Middle frontal gyrus (tissue), 1 donor: ENCODE measurements around the gene GMPR2.
A peak's percentile ranks its signal among the peaks of the same experiment; 100 is the strongest.
"Not testable (repeated sequence)": the region's sequence is repeated elsewhere in the genome, so short reads cannot be mapped to it uniquely, and the experiment has no call there.

Experiments
- DNase-seq: peaks from one replicate; pipeline ENCODE4 v3.0.0-alpha.2; 2015; ENCODE audit warnings: low spot score; ENCODE audit errors: extremely low spot score

Gene GMPR2

GRCh38 chr14:24198814-24199524 lies 33.8 kb upstream of the GMPR2 start:
- no peak for DNase-seq

- DNase-seq, result not testable (repeated sequence)
Observed at GRCh38 chr14:24202538-24202937, 30.2 kb upstream of the GMPR2 start.

DNA sequence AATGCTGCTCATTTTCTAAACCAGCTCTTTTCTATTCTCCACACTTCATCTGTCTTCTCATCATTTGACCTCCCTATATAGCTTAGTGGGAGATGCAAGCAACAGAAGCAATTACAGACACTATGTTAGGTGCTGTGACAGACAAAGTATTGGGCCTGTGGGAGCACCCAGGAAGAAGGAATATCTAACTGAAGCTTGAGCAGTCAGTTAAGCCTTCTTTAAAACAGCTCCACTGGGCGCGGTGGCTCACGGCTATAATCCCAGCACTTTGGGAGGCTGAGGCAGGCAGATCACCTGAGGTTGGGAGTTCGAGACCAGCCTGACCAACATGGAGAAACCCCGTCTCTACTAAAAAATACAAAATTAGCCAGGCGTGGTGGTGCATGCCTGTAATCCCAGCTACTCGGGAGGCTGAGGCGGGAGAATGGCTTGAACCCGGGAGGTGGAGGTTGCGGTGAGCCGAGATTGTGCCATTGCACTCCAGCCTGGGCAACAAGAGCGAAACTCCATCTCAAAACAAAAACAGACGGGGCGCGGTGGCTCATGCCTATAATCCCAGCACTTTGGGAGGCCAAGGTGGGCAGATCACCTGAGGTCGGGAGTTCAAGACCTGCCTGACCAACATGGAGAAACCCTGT lies 29.4 kb upstream of the GMPR2 start:
- not testable (repeated sequence) for DNase-seq

DNA sequence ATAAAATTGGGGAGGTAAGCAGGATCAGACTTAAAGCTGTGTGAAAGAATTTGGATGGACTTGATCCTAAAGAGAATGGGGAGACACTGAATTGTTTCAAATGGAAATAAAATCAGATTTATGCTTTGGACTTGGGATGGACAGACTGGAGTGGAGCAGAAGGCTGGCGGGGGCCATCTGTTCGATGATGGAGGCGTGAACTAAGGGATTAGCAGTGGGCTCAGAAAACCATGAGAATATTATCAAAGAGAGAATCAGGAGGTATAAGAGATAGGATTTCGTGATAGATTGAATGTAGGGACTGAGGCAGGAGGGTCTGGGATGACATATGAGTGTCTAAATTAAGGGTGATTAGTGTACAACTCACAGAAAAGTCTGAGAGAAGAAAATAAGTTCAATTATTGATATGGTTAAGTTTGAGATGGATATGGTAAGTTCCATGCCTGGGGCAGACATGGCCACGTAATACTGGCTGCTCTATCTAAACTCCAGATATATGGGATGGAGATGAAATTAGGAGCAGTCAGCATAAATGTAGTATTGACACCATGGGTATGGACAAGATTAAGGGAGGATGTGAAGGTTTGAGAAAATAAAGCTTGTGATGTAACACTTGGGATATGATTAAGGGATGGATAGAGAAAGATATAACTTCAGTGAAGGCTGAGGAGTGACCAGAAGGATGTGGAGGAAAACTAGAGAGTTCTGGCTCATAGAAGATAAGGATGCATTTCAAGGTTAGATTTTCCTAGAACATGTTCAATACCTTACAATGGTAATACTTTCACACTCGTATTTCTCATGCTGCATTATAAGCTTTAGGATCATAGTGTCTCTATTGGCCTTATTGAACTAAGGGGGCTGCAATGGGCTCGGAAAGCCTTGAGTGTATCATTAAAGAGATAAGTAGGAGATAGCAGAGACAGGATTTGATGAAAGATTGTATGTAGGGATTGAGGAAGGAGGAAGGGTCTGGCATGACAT lies 28.3 kb upstream of the GMPR2 start:
- no peak for DNase-seq

- DNase-seq, result no peak
Observed at GRCh38 chr14:24206260-24207103, 26.2 kb upstream of the GMPR2 start.

DNA sequence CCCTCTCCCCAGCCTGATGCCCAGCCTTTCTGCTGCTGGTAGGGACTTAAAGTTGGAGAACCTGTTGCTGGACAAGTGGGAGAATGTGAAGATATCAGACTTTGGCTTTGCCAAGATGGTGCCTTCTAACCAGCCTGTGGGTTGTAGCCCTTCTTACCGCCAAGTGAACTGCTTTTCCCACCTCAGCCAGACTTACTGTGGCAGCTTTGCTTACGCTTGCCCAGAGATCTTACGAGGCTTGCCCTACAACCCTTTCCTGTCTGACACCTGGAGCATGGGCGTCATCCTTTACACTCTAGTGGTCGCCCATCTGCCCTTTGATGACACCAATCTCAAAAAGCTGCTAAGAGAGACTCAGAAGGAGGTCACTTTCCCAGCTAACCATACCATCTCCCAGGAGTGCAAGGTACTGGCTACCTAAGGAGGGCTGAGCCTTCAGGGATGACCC lies 25.6 kb upstream of the GMPR2 start:
- no peak for DNase-seq

- DNase-seq, result no peak
Observed at GRCh38 chr14:24207625-24208024, 25.1 kb upstream of the GMPR2 start.

DNA sequence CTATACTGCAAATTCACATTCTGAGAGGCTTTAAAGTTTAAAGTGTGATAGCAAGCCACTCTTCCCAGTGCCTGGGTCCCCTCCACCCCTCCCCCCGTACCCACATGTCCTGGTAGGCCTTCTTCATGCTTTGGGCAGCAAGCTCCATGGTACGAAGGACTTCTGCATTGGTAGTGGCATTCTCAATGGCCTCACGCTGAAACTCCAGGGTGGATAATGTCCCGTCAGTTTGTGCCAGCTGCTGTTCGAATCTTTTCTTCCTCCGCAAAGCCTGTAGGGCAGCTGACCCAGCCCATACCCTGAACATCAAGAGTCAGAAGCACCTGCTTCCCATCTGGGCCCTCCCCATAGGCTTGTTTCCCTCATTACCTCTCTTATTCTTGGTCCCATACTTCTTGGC lies 21.4 kb upstream of the GMPR2 start:
- no peak for DNase-seq

DNA sequence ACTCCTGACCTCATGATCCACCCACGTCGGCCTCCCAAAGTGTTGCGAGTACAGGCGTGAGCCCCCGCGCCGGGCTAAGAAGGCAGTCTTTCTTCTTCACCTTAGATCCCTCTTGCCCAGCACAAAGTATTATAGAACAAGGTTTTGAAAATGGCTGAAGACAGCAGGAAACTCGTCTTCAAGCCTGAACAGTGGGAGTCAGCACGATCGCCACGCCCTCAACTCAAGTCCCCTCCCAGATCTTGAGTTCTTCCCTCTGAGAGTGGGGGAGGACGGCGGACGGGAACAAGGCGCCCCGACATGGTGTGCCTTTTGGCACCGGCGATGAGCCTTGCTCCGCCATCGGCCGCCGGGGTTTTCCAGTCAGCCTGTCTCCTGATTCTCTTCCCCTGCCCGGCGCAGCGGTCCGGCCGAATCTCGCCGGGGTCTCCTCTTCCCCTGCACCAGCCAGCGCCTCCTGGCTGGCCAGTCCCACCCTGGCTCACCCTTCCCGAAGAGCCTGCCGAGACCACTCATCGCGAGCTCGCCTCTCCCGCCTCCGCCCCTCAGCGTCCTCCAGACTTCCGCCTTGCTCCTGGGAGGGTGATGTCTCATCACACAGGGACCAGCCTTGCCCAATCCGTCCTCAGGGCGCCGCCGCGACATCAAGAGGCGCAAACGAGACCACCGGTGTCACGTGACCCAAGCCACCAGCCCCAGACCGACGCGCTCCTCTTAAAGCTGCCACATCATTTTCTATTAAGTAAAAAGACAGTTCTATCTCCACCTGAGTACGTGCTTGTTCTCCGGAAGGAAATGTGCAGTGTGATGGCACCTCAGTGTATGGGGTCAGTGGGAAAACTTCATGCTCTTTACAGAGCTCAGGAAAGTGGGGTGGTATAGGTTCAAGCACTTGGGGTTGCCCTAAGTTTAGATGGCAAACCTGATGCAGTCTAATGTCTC lies 19.5 kb upstream of the GMPR2 start, which contains the start of gene CHMP4A:
CHMP4A (minus strand) TSS at position 565 of the 942 bp plus-strand sequence; CDS start at position 516, 49 bp downstream.
- DNase-seq, result peak; percentile 85

DNA sequence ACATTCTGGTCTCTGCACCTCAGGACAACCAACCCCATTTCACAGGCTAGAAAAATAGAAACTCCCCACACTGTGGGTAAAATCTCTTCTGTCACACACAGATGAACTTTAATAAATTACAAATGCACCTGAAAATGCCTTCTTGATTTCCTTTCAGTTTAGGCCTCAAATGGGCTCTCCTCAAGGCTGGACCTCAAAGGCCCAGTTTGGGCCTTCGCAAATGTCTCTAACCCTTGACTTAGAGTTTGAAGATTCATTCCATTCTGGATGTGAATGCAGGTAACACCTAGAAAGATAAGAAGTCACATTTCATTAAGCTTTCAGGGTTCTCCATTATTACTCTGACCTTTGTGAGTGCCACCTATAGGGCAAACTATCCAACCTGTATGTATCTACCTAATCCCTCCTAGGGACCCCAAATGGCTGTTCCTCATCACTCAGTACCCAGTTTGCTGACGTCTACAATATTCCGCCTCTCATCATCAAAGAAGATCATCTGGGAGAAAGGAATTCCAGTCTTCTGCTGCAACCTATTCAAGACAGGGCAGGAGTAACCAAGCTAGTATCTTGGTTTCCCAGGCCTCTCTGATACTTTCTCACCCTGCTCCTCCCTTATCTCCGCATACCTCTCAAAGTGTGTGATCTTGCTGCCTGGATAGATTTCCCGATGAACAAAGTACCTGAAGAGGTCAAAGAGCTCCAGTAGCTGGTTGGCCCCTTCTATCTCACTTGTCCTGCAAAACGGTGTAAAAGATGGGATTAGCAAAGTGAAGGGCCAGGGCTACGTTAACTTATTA lies 18.7 kb upstream of the GMPR2 start:
- no peak for DNase-seq

- DNase-seq, result peak; percentile 82
Observed at GRCh38 chr14:24215495-24216344, 17.0 kb upstream of the GMPR2 start, which contains the start of gene MDP1. Gene MDP1, minus strand, starts transcription at chr14:24216066. Its CDS starts 111 bp downstream, at chr14:24215955.

DNA sequence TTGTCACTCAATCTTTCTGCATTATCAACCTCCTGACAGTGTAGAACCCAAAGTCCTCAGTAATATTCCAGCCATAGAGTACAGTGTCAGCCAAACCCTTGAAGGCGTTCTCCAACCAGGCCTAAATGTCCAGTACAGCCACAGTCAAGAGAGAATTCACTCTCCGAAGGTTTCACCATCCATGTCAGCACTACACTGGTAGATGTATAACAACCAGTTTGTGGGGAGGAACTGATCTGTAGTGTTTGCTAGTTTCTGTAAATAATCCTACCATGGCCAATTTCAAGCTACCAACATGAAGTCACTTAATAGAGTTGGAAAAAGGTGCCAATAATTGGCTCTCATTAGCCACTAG lies 16.4 kb upstream of the GMPR2 start:
- DNase-seq, result no peak

DNA sequence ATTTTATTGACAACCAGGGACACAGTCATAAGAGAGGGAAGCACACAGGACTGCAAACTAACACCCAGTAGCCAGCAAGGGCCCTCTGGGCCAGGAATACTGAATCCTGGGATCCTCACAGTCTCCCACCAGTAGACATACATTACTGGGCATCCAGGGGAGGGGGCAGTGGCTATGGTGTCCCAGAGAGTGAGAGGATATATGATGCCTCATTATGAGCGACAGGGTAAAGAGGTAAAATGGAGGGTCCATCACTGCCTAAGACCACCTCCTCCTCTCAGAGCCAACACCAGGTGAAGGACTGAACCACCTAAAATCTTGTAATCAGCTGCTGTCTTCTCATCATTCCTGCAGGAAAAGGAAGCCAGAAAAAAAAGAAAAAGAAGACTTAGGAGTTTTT lies 15.9 kb upstream of the GMPR2 start:
- DNase-seq, result not testable (repeated sequence)

- no peak for DNase-seq
Observed at GRCh38 chr14:24219080-24219479, 13.6 kb upstream of the GMPR2 start.

DNA sequence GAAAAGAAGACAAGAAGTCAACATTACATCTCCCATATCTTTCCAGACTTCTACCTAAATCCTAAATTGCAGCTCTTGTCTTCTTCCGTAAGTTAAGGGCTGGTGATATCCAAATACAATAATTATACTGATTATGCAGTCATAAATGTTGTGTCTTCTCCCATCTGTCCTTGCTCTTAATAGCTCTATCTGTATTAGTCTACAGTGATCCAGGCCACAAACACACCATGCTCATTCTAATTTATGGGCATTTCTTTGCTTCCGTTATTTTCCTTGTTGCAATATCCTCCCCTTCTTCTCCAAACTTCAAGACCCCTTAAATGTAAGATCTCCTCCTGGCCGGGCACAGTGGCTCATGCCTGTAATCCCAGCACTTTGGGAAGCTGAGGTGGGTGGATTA lies 13.2 kb upstream of the GMPR2 start:
- DNase-seq, result no peak

DNA sequence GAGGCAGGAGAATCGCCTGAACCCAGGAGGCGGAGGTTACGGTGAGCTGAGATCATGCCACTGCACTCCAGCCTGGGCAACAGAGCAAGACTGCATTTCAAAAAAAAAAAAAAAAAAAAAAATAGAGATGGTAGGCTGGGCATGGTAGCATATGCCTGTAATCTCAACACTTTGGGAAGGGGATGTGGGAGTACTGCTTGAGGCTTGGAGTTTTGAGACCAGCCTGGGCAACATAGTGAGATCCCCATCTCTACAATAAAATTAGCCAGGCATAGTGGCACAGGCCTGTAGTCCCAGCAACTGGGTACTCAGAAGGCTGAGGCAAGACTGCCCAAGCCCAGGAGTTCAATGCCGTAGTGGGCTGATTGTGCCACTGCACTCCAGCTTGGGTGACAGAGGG lies 9.7 kb upstream of the GMPR2 start:
- not testable (repeated sequence) for DNase-seq

- DNase-seq, result no peak
Observed at GRCh38 chr14:24224618-24225071, 8.1 kb upstream of the GMPR2 start.

- no peak for DNase-seq
Observed at GRCh38 chr14:24226473-24226872, 6.3 kb upstream of the GMPR2 start.
